Endothelial cell of umbilical vein (primary cell): Measurements from ENCODE around the gene PHF3. TPM values are rescaled to one million over a fixed set of nuclear protein-coding genes. Genes with fewer than 3 reads are reported as not detected.

ENCODE experiments used
- polyA plus RNA-seq, 4 experiments: library from polyadenylated mRNA; depleted of rRNA in 3 of 4; stranded (reverse) in 3 of 4; unstranded in 1 of 4; fragments of >200 nt; gene quantifications; 2 replicates each; pipeline versions ENCODE4 v1.2.1 to v1.2.3, GENCODE V29; 2011 to 2012; ENCODE audit warnings: missing spikeins in 1 of 4
- small RNA-seq: library from RNA; depleted of rRNA; stranded (forward); fragments of <200 nt; gene quantifications from one replicate; pipeline ENCODE3, GENCODE V24; 2012; ENCODE audit warnings: low replicate concordance, low read depth; ENCODE audit not compliant: insufficient read depth, insufficient read length
- total RNA-seq: library from RNA; stranded (reverse); gene quantifications from 2 replicates; pipeline ENCODE4 v1.2.3, GENCODE V29; 2021

The PHF3 gene
- total and polyA plus RNA-seq, 2 donors (not counting 3 experiments of a cell fraction or from before 2014, with no cell fraction given), result 4.6 to 29.6 TPM

Small RNA genes within 50 kb of the gene (small RNA-seq; reads per million reads assigned to genes)
- not detected for gene AL513043.1

Other genes with a start within 250 kb of the PHF3 start
- gene PTP4A1, start 63.3 kb upstream of the PHF3 start, total RNA-seq, result 58.4 and 65.1 TPM in 2 replicates
- 3.6 and 10.8 TPM in 2 replicates for gene PTP4A1, start 63.3 kb upstream of the PHF3 start, polyA plus RNA-seq